GM12878 (cell line): ENCODE data around the gene ZNF423. TPM values are rescaled to one million over a fixed set of nuclear protein-coding genes. Genes with fewer than 3 reads are reported as not detected.

Experiments used
- ATAC-seq: fragments of 200-7000 bp; cut with Tn5 transposase; 3 replicates; pipeline ENCODE4 v1.9.1; 2020; ENCODE audit warnings: mild to moderate bottlenecking, moderate library complexity
- BruUV-seq: library from RNA; stranded (reverse); fragments of 400-500 nt; replicated peaks from 2 replicates; lab custom pipeline; 2021; lab: Mats Ljungman, UMichigan
- CTCF ChIA-PET: fragments of 300-600 bp; sonication (Branson Sonifier 250); formaldehyde crosslinking; extraction: SDS; loops from one replicate; lab custom pipeline; 2021; ENCODE audit warnings: inconsistent platforms; lab: Yijun Ruan, JAX
- POLR2A ChIA-PET: fragments of 350-600 bp; formaldehyde crosslinking; extraction: SDS; loops from one replicate; lab custom pipeline; 2021; ENCODE audit warnings: inconsistent platforms; lab: Charles Lee
- RAD21 ChIA-PET: fragments of 300-600 bp; sonication (Branson Sonifier 250); formaldehyde crosslinking; loops from one replicate; lab custom pipeline; 2023; ENCODE audit warnings: antibody characterized with exemption; ENCODE audit not compliant: unreplicated experiment; lab: Charles Lee
- SMC1A ChIA-PET: fragments of 300-600 bp; sonication (Branson Sonifier 250); formaldehyde crosslinking; loops from one replicate; lab custom pipeline; 2023; ENCODE audit not compliant: unreplicated experiment, uncharacterized antibody; lab: Charles Lee
- DNase-seq: peaks from one replicate; pipeline ENCODE4 v3.0.0-alpha.2; 2011; ENCODE audit warnings: low read depth, low spot score
- FAIRE-seq: peaks from 3 replicates; lab custom pipeline; 2011; peaks lifted over from hg19 to GRCh38; lab: Jason Lieb, UNC
- H2AFZ ChIP-seq: 2 replicates; pipeline ENCODE4 v1.6.0; 2011; ENCODE audit warnings: low read depth, low read length, control low read depth; ENCODE audit not compliant: control insufficient read depth
- H3K27ac ChIP-seq: 2 replicates; pipeline ENCODE4 v1.5.1; 2011; ENCODE audit warnings: control low read depth; ENCODE audit not compliant: control insufficient read depth, insufficient read depth
- H3K27me3 ChIP-seq, 2 experiments: replicated peaks in 1 of 2; 2 replicates each; pipeline versions ENCODE4 v1.6.0 to v1.6.1; 2011; ENCODE audit warnings: low read length in 1 of 2; ENCODE audit not compliant: control insufficient read depth in 2 of 2, insufficient read depth in 2 of 2
- H3K36me3 ChIP-seq, 2 experiments: 2 replicates each; pipeline ENCODE4 v1.5.1; 2011; ENCODE audit warnings: low read length in 1 of 2; ENCODE audit not compliant: control insufficient read depth in 2 of 2, insufficient read depth in 2 of 2
- H3K4me1 ChIP-seq: 2 replicates; pipeline ENCODE4 v1.6.1; 2011; ENCODE audit warnings: mild to moderate bottlenecking, low read length, moderate library complexity, mixed read lengths; ENCODE audit not compliant: control insufficient read depth, insufficient read depth
- H3K4me2 ChIP-seq: 2 replicates; pipeline ENCODE4 v1.6.0; 2011; ENCODE audit warnings: control low read depth; ENCODE audit not compliant: control insufficient read depth, insufficient read depth
- H3K4me3 ChIP-seq: fragments of 200-600 bp; sonication (generic); 2 replicates; pipeline ENCODE4 v1.5.1; 2016
- H3K79me2 ChIP-seq: 2 replicates; pipeline ENCODE4 v1.6.0; 2011; ENCODE audit warnings: low read length; ENCODE audit not compliant: control insufficient read depth, insufficient read depth
- H3K9ac ChIP-seq: 2 replicates; pipeline ENCODE4 v1.8.0; 2011; ENCODE audit warnings: low read length, control low read depth, mixed read lengths; ENCODE audit not compliant: control insufficient read depth, insufficient read depth
- H3K9me3 ChIP-seq: replicated peaks from 3 replicates; pipeline ENCODE4 v1.5.1; 2011; ENCODE audit warnings: mild to moderate bottlenecking, low read length; ENCODE audit not compliant: control insufficient read depth, insufficient read depth
- H4K20me1 ChIP-seq: 2 replicates; pipeline ENCODE4 v1.6.0; 2011; ENCODE audit not compliant: control insufficient read depth, insufficient read depth
- BRCA1 ChIP-seq: IDR thresholded peaks from 2 replicates; pipeline ENCODE4 v1.6.1; 2011; ENCODE audit warnings: low read depth, low read length, improper control_type of control experiment
- CEBPB ChIP-seq, 2 experiments: fragments of 150-350 bp in 1 of 2; IDR thresholded peaks; 2 replicates each; pipeline ENCODE4 v1.6.1; 2012 to 2014; ENCODE audit warnings: low read depth in 2 of 2, low read length in 2 of 2, borderline replicate concordance in 1 of 2, inconsistent platforms in 1 of 2
- ESRRA ChIP-seq: IDR thresholded peaks from 2 replicates; pipeline ENCODE4 v1.6.1; 2012; ENCODE audit warnings: mild to moderate bottlenecking, low read length, improper control_type of control experiment
- NBN ChIP-seq: fragments of 450-650 bp; IDR thresholded peaks from 2 replicates; pipeline ENCODE4 v1.6.1; 2016
- NFXL1 ChIP-seq: fragments of 450-650 bp; IDR thresholded peaks from 2 replicates; pipeline ENCODE4 v1.6.1; 2017; ENCODE audit warnings: antibody characterized with exemption, mild to moderate bottlenecking, borderline replicate concordance
- NFYA ChIP-seq: IDR thresholded peaks from 2 replicates; pipeline ENCODE4 v1.6.1; 2011; ENCODE audit warnings: low read depth, mild to moderate bottlenecking, low read length, improper control_type of control experiment, borderline replicate concordance
- PAX5 ChIP-seq: IDR thresholded peaks from 2 replicates; pipeline ENCODE4 v1.6.1; 2011; ENCODE audit warnings: low read depth, low read length, borderline replicate concordance
- SRF ChIP-seq, 2 experiments: IDR thresholded peaks; 2 replicates each; pipeline ENCODE4 v1.6.1; 2011; ENCODE audit warnings: low read depth in 2 of 2, low read length in 2 of 2, mild to moderate bottlenecking in 1 of 2, moderate library complexity in 1 of 2
- TARDBP ChIP-seq: IDR thresholded peaks from 2 replicates; pipeline ENCODE4 v1.6.1; 2016; ENCODE audit warnings: borderline replicate concordance
- TCF3 ChIP-seq: IDR thresholded peaks from 2 replicates; pipeline ENCODE4 v1.6.1; 2012; ENCODE audit warnings: low read depth, mild to moderate bottlenecking, low read length, borderline replicate concordance; ENCODE audit not compliant: insufficient read depth
- YBX1 ChIP-seq: fragments of 450-650 bp; IDR thresholded peaks from 2 replicates; pipeline ENCODE4 v1.6.1; 2016; ENCODE audit warnings: antibody characterized with exemption
- WGBS: methylation state at CpG from one replicate; pipeline ENCODE4 v1.1.6; 2016; ENCODE audit warnings: low lambda C conversion rate; ENCODE audit not compliant: insufficient replicate concordance, insufficient coverage; ENCODE audit errors: missing lambda C conversion rate; 5-methylcytosine and 5-hydroxymethylcytosine counted together
- in situ Hi-C: fragments of 300-500 bp; cut with MboI; formaldehyde crosslinking; loops from 9 replicates; pipeline ENCODE4 v1.14.3; 2018; ENCODE audit warnings: mixed read lengths
- intact Hi-C: fragments of 100-400 bp; cut with micrococcal nuclease; formaldehyde crosslinking; loops from one replicate; pipeline ENCODE4 v1.14.2; 2022; ENCODE audit not compliant: unreplicated experiment
- polyA plus RNA-seq, 11 experiments: library from polyadenylated mRNA; depleted of rRNA in 4 of 11; unstranded in 6 of 11; stranded (reverse) in 5 of 11; fragments of >200 nt; fragmentation: Nextera tagmentation in 4 of 11; fragmentation: Illumina TruSeq in 1 of 11; extraction: Ambion mirVana in 4 of 11; extraction: Trizol in 1 of 11; gene quantifications; 1 replicate in 1 of 11; 2 replicates in 10 of 11; pipeline versions ENCODE4 v1.2.1 to v1.2.3, GENCODE V29; 2011 to 2016; ENCODE audit warnings: inconsistent platforms in 2 of 11, missing spikeins in 2 of 11, low read depth in 1 of 11
- total RNA-seq, 4 experiments: library from RNA; depleted of rRNA in 3 of 4; stranded (reverse); fragments of >200 nt in 3 of 4; fragmentation: Illumina TruSeq in 1 of 4; extraction: Trizol in 1 of 4; gene quantifications; 2 replicates each; pipeline versions ENCODE4 v1.2.1 to v1.2.3, GENCODE V29; 2013 to 2021
- TF ChIP-seq, protein P1 (sequence below): fragments of 150-350 bp; IDR thresholded peaks from 2 replicates; pipeline ENCODE4 v1.6.1; 2016; ENCODE audit warnings: low read depth, low read length
- TF ChIP-seq, protein P2 (sequence below): IDR thresholded peaks from 2 replicates; pipeline ENCODE4 v1.6.1; 2012; ENCODE audit warnings: low read depth, low read length, improper control_type of control experiment
- TF ChIP-seq, protein P3 (sequence below): fragments of 450-650 bp; IDR thresholded peaks from 2 replicates; pipeline ENCODE4 v1.6.1; 2018; ENCODE audit warnings: borderline replicate concordance, mild to moderate bottlenecking; ENCODE audit not compliant: partially characterized antibody

Gene ZNF423
- total and polyA plus RNA-seq, 10 of the 15 experiments (the other 5 are each of a cell fraction or from before 2014, with no cell fraction given), result 0.03 to 0.64 (median 0.10) TPM

DNA sequence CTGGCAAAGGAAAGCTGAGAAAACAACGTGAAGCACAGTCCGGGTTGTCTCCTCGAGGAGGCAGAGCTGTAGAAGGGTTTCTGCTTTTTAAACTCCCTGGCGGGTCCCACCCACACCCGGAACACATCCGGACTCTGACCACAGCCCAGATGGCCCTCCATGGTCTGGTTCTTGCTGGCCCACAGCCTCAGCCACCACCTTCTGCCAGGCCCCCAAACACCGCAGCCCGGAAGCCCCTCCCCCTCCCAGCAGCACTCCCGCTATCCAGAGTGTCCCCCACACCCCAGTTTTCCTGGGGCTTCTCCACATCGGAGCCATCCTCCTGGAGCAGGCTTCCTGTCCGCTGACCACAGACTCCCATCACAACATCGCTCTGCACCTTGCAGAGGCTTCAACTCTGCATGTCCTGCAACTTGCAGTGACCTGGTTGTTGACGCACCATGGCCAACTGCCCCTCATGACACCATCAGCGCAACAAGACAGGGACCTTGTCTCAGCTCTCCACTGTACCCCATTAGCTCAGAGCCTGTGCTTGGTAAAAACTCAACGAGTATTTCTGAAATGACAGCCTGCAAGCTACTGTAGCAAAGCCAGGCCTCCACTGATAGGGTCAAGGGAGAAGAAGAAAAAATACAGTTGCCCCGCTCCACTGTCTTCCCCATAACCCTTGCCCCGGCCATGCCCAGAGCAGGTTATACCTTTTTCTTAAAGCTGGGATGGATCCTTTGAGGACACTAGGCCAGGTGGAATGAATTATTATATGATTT lies 352.5 kb downstream of the ZNF423 start:
- intact Hi-C loops (no loop called here), in situ Hi-C loops (loop anchor here (5.0 kb wide), 1 partner anchor 49 kb away; no protein-coding TSS in a partner anchor)
- CTCF ChIA-PET, result interaction anchor here (0.7 kb wide), 1 partner anchor 473 kb away, joined by 3 read pairs; no protein-coding TSS in a partner anchor
- peaks cover 14% of the 10 kb centered on the region for H3K4me1 ChIP-seq
- ATAC-seq (peak; percentile 85), DNase-seq (no peak), FAIRE-seq (peak; percentile 35)
- no peak overlapping the region; the same call in 1 of the 2 replicates for H3K9ac ChIP-seq
- no peak overlapping the region for H3K4me3 ChIP-seq
- POLR2A ChIA-PET, result no interaction called here
- H3K4me2 ChIP-seq, result peak overlapping the region; percentile 63; the same call in 1 of the 2 replicates
- RAD21 ChIA-PET, result no interaction called here
- SMC1A ChIA-PET, result no interaction called here
- H3K9me3 ChIP-seq, result no peaks in the 10 kb centered on the region
- no peak overlapping the region for H3K27ac ChIP-seq
- 17% methylated on average over 16 of the region's 17 CpGs for WGBS
- H3K36me3 ChIP-seq, result no peaks in the 10 kb centered on the region
- no peaks in the 10 kb centered on the region for H3K79me2 ChIP-seq
- no peaks in the 10 kb centered on the region for H3K27me3 ChIP-seq
- no peaks in the 10 kb centered on the region for H4K20me1 ChIP-seq
- H2AFZ ChIP-seq, result peak overlapping the region; percentile 21; the same call in 1 of the 2 replicates
- no TSS peak for BruUV-seq
- TF ChIP-seq PAX5 (peak; percentile 31; the same call in 1 of the 2 replicates), NFYA (no peak), YBX1 (no peak), ESRRA (no peak), NBN (no peak), TCF3 (0 out of 2 replicates have a peak, but pooled peaks have one; percentile 49), CEBPB (IDR thresholded peaks at IDR 0.05; ENCODE audit: borderline replicate concordance in 1 of 2, low read depth in 2 of 2, low read length in 2 of 2) (no peak), NFXL1 (no peak), SRF (IDR thresholded peaks at IDR 0.05; ENCODE audit: low read depth in 2 of 2, low read length in 2 of 2) (no peak), BRCA1 (no peak), TARDBP (no peak)
- TF ChIP-seq, protein P1, sequence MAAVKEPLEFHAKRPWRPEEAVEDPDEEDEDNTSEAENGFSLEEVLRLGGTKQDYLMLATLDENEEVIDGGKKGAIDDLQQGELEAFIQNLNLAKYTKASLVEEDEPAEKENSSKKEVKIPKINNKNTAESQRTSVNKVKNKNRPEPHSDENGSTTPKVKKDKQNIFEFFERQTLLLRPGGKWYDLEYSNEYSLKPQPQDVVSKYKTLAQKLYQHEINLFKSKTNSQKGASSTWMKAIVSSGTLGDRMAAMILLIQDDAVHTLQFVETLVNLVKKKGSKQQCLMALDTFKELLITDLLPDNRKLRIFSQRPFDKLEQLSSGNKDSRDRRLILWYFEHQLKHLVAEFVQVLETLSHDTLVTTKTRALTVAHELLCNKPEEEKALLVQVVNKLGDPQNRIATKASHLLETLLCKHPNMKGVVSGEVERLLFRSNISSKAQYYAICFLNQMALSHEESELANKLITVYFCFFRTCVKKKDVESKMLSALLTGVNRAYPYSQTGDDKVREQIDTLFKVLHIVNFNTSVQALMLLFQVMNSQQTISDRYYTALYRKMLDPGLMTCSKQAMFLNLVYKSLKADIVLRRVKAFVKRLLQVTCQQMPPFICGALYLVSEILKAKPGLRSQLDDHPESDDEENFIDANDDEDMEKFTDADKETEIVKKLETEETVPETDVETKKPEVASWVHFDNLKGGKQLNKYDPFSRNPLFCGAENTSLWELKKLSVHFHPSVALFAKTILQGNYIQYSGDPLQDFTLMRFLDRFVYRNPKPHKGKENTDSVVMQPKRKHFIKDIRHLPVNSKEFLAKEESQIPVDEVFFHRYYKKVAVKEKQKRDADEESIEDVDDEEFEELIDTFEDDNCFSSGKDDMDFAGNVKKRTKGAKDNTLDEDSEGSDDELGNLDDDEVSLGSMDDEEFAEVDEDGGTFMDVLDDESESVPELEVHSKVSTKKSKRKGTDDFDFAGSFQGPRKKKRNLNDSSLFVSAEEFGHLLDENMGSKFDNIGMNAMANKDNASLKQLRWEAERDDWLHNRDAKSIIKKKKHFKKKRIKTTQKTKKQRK, result no peak
- TF ChIP-seq, protein P2, sequence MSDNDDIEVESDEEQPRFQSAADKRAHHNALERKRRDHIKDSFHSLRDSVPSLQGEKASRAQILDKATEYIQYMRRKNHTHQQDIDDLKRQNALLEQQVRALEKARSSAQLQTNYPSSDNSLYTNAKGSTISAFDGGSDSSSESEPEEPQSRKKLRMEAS, result no peak
- TF ChIP-seq, protein P3, sequence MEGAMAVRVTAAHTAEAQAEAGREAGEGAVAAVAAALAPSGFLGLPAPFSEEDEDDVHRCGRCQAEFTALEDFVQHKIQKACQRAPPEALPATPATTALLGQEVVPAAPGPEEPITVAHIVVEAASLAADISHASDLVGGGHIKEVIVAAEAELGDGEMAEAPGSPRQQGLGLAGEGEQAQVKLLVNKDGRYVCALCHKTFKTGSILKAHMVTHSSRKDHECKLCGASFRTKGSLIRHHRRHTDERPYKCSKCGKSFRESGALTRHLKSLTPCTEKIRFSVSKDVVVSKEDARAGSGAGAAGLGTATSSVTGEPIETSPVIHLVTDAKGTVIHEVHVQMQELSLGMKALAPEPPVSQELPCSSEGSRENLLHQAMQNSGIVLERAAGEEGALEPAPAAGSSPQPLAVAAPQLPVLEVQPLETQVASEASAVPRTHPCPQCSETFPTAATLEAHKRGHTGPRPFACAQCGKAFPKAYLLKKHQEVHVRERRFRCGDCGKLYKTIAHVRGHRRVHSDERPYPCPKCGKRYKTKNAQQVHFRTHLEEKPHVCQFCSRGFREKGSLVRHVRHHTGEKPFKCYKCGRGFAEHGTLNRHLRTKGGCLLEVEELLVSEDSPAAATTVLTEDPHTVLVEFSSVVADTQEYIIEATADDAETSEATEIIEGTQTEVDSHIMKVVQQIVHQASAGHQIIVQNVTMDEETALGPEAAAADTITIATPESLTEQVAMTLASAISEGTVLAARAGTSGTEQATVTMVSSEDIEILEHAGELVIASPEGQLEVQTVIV, result no peak
